Mesothelial cell of epicardium (in vitro differentiated cells): ENCODE results near the gene SP6. TPM values are rescaled to one million over a fixed set of nuclear protein-coding genes. Genes with fewer than 3 reads are reported as not detected.

Experiments used
- DNase-seq, 2 experiments: peaks; one replicate each; pipeline ENCODE4 v3.0.0; 2021; ENCODE audit warnings: low spot score in 2 of 2; ENCODE audit not compliant: unreplicated experiment in 2 of 2
- H3K27ac Mint-ChIP-seq: 2 replicates; pipeline ENCODE4 v1.8.0; 2021; ENCODE audit warnings: mixed read lengths
- H3K27me3 Mint-ChIP-seq: 2 replicates; pipeline ENCODE4 v1.8.0; 2021; ENCODE audit warnings: low read depth, mixed read lengths
- H3K36me3 Mint-ChIP-seq: 2 replicates; pipeline ENCODE4 v1.8.0; 2021; ENCODE audit warnings: mixed read lengths
- H3K4me1 Mint-ChIP-seq: 2 replicates; pipeline ENCODE4 v1.8.0; 2021; ENCODE audit warnings: mixed read lengths
- H3K4me3 Mint-ChIP-seq: 2 replicates; pipeline ENCODE4 v1.8.0; 2021; ENCODE audit warnings: mild to moderate bottlenecking, moderate library complexity, mixed read lengths
- H3K9me3 Mint-ChIP-seq: 2 replicates; pipeline ENCODE4 v1.8.0; 2021; ENCODE audit warnings: mixed read lengths
- total RNA-seq: library from RNA; stranded (reverse); gene quantifications from 3 replicates; pipeline ENCODE4 v1.2.1, GENCODE V29; 2021
- TF ChIP-seq, protein P1 (sequence below): fragments of 200-600 bp; sonication (generic); IDR thresholded peaks from one replicate; pipeline ENCODE4 v1.5.0; 2021; ENCODE audit warnings: antibody characterized with exemption; ENCODE audit not compliant: unreplicated experiment

Gene SP6
- total RNA-seq, 1 donor from 2014 or later = 17.6 TPM

DNA sequence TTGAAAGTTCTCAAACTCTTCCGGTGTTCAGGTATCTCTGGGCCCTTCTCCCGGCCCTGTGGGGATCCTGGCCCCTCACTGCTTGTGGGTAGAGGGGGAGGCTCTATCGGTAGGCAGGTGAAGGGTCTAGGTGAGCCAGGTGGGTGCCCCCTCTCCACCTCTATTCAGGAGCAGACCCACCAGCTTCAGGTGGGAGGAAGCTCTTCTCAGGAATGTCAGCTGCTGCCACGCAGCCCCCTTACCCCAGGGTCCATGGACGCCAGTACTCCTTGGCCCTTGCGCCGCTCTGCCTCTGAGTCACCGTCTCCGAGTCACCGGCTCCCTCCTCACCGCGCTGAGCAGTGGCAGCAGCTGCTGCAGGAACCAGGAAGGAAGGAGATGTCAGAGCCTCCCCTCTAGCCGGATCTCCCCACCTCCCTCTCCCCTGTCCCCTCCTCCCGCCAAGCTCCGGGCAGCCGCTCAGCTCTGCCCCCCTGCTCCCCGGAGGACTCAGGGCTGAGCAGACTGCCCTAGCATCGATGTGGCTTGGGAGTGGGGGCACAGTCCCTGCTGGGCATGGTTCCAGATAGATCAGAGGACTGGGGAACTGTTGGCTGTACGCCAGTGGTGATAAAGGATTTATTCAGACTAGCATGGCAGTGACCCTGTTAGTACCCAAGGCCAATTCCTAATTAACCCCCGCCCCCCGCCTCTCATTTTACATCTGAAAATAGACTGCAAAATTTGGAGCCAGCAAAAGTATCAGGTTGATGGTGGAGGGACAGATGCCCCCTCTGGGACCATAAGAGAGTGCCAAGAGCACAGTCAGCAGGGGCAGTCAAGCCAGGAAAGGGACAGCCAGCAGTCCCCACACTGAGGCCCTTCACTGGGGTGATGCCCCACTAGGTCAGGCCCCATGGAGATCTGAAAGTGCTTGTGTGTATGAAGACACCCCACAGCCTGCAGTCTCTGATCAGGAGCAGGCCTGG is 29.3 kb downstream of the SP6 start, which contains the start of gene OSBPL7:
OSBPL7 (minus strand) TSS at position 371 of the 968 bp plus-strand sequence. CDS start 1,516 bp downstream, outside the sequence.
- TF ChIP-seq, protein P1, sequence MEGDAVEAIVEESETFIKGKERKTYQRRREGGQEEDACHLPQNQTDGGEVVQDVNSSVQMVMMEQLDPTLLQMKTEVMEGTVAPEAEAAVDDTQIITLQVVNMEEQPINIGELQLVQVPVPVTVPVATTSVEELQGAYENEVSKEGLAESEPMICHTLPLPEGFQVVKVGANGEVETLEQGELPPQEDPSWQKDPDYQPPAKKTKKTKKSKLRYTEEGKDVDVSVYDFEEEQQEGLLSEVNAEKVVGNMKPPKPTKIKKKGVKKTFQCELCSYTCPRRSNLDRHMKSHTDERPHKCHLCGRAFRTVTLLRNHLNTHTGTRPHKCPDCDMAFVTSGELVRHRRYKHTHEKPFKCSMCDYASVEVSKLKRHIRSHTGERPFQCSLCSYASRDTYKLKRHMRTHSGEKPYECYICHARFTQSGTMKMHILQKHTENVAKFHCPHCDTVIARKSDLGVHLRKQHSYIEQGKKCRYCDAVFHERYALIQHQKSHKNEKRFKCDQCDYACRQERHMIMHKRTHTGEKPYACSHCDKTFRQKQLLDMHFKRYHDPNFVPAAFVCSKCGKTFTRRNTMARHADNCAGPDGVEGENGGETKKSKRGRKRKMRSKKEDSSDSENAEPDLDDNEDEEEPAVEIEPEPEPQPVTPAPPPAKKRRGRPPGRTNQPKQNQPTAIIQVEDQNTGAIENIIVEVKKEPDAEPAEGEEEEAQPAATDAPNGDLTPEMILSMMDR = no peak
- H3K27me3 Mint-ChIP-seq = no peaks in the 10 kb centered on the region
- peak within 1 kb of the TSS; percentile 89 for H3K27ac Mint-ChIP-seq
- peaks cover 15% of the 10 kb centered on the region for H3K4me1 Mint-ChIP-seq
- DNase-seq = peak; percentile 44 to 74
- no peaks in the 10 kb centered on the region for H3K9me3 Mint-ChIP-seq
- peak within 1 kb of the TSS; percentile 97 for H3K4me3 Mint-ChIP-seq
- H3K36me3 Mint-ChIP-seq = peaks cover 20% of the 10 kb centered on the region

- no peak for DNase-seq
- H3K27ac Mint-ChIP-seq = peak overlapping the region; percentile 89
- peaks cover 15% of the 10 kb centered on the region for H3K4me1 Mint-ChIP-seq
- H3K4me3 Mint-ChIP-seq = peak overlapping the region; percentile 97
- H3K36me3 Mint-ChIP-seq = peaks cover 15% of the 10 kb centered on the region
- TF ChIP-seq, protein P1 = no peak
- H3K27me3 Mint-ChIP-seq = no peaks in the 10 kb centered on the region
- no peaks in the 10 kb centered on the region for H3K9me3 Mint-ChIP-seq
Measured at GRCh38 chr17:47821031-47821423, 29.9 kb downstream of the SP6 start.

DNA sequence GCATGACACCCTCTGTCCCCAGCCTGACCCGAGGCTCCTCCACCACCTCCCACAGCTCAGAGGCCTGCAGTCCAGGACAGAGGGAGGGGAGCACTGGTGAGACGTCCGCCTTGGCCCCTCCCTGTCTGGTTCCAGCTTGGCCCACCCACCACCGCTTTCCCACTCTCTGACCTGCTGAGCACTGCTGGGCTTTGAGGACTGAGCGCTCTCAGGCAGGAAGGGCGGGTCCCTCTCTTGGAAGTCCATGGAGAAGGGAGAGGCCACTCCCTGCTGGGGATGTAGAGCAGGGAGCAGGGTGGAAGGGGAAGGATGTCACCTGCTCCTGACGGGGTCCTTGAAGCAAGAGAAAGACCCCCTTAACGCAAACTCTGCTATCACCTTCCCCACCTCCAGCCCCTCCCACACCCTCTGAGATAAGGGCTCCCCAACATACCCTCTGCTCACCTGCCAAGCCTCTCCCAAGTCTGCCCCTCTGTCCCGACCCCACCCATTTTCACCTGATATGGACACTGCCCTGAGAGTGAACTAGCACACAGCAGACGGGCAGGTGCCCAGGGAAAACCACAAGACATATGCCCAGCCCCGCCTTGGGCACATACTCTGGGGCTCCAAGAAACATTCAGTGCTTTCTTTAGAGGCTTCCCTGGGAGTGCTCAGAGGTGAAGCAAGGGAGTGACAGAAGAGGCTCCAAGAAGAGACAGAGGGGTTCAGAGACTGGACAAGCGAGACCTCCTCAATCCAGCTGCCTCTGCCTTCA is 30.8 kb downstream of the SP6 start:
- no peaks in the 10 kb centered on the region for H3K27me3 Mint-ChIP-seq
- peaks cover 15% of the 10 kb centered on the region for H3K4me1 Mint-ChIP-seq
- peak overlapping the region; percentile 97 for H3K4me3 Mint-ChIP-seq
- H3K36me3 Mint-ChIP-seq = peaks cover 16% of the 10 kb centered on the region
- TF ChIP-seq, protein P1 = no peak
- DNase-seq = no peak
- H3K27ac Mint-ChIP-seq = peak overlapping the region; percentile 89
- H3K9me3 Mint-ChIP-seq = no peaks in the 10 kb centered on the region

- H3K4me1 Mint-ChIP-seq = peaks cover 15% of the 10 kb centered on the region
- no peak for DNase-seq
- no peaks in the 10 kb centered on the region for H3K9me3 Mint-ChIP-seq
- H3K4me3 Mint-ChIP-seq = no peak overlapping the region
- no peaks in the 10 kb centered on the region for H3K27me3 Mint-ChIP-seq
- TF ChIP-seq, protein P1 = no peak
- peaks cover 20% of the 10 kb centered on the region for H3K36me3 Mint-ChIP-seq
- no peak overlapping the region for H3K27ac Mint-ChIP-seq
Measured at GRCh38 chr17:47819475-47819874, 31.5 kb downstream of the SP6 start.

DNA sequence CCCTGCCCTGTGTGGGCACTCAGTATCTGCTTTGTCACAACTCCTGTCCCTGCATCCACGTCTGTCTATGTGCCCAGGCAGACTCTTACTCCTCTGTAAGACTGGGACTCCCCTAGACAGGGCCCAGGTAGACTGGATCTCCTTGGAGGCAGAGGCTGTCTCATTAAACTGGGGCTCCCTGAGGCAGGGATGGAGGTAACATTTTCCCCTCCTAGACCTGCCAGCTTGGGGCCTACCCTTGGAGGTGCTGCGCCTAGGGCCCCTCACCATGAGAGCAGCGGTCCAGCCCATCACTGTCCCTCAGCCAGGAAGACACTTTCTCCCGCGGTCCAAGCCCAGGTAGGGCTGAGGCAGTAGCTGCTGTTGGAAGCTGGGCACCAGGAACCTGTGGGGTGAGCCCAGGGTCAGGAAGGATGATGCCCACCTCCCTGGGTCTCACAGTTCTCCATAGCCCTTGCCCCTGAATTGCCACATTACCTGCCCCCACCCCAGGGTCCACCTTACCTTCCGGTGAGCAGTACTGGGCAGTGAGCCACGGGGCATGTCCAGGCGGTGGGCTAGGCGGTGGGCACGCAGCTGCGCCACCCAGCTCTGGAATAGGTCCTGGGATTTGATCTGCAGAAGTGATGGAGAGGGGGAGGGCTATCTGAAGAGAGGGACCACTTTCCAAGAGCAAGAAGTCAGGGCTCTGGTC is 32.8 kb downstream of the SP6 start:
- no peaks in the 10 kb centered on the region for H3K9me3 Mint-ChIP-seq
- TF ChIP-seq, protein P1 = no peak
- peaks cover 15% of the 10 kb centered on the region for H3K4me1 Mint-ChIP-seq
- H3K27ac Mint-ChIP-seq = no peak overlapping the region
- H3K4me3 Mint-ChIP-seq = no peak overlapping the region
- H3K36me3 Mint-ChIP-seq = peaks cover 20% of the 10 kb centered on the region
- no peak for DNase-seq
- H3K27me3 Mint-ChIP-seq = no peaks in the 10 kb centered on the region
